Panc1 (cell line): ENCODE measurements around the gene PROX1. TPM values are rescaled to one million over a fixed set of nuclear protein-coding genes. Genes with fewer than 3 reads are reported as not detected.

ENCODE experiments used
- ATAC-seq: fragments of 200-7000 bp; cut with Tn5 transposase; 2 replicates; pipeline ENCODE4 v1.9.1; 2020; ENCODE audit warnings: mild to moderate bottlenecking, moderate library complexity
- BruUV-seq: library from RNA; stranded (reverse); fragments of 400-500 nt; replicated peaks from 2 replicates; lab custom pipeline; 2021; lab: Mats Ljungman, UMichigan
- CTCF ChIA-PET: fragments of 300-600 bp; sonication (Branson Sonifier 250); formaldehyde crosslinking; loops from one replicate; lab custom pipeline; 2022; ENCODE audit warnings: antibody characterized with exemption; lab: Charles Lee
- POLR2A ChIA-PET: fragments of 300-600 bp; sonication (Branson Sonifier 250); formaldehyde crosslinking; loops from one replicate; lab custom pipeline; 2022; ENCODE audit warnings: antibody characterized with exemption; lab: Charles Lee
- DNase-seq: peaks from one replicate; pipeline ENCODE4 v3.0.0-alpha.2; 2010; ENCODE audit warnings: low read depth, low spot score
- H3K27ac ChIP-seq: 2 replicates; pipeline ENCODE4 v1.5.1; 2011; ENCODE audit warnings: mild to moderate bottlenecking, low read length, inconsistent platforms
- H3K27me3 ChIP-seq: fragments of 200-500 bp; sonication (Bioruptor generic); 2 replicates; pipeline ENCODE4 v1.6.0; 2014; ENCODE audit warnings: low read length, inconsistent platforms; ENCODE audit not compliant: control insufficient read depth, insufficient read depth
- H3K36me3 ChIP-seq: fragments of 200-500 bp; sonication (Bioruptor generic); 2 replicates; pipeline ENCODE4 v1.5.1; 2014; ENCODE audit warnings: inconsistent platforms, mild to moderate bottlenecking, low read length, moderate library complexity; ENCODE audit not compliant: control insufficient read depth, insufficient read depth
- H3K4me1 ChIP-seq: 2 replicates; pipeline ENCODE4 v1.5.1; 2011; ENCODE audit warnings: inconsistent platforms, mild to moderate bottlenecking, low read length, moderate library complexity; ENCODE audit not compliant: control insufficient read depth, insufficient read depth
- H3K4me3 ChIP-seq, 2 experiments: 2 replicates each; pipeline ENCODE4 v1.5.1; 2011 to 2012; ENCODE audit warnings: low read depth in 2 of 2, low read length in 2 of 2, mild to moderate bottlenecking in 2 of 2, inconsistent platforms in 1 of 2, moderate library complexity in 1 of 2
- H3K9me3 ChIP-seq: fragments of 200-500 bp; sonication (Bioruptor generic); 2 replicates; pipeline ENCODE4 v1.5.1; 2014; ENCODE audit warnings: low read depth, mild to moderate bottlenecking, inconsistent platforms, low read length, moderate library complexity; ENCODE audit not compliant: control insufficient read depth, insufficient read depth
- POLR2AphosphoS5 ChIP-seq: IDR thresholded peaks from 2 replicates; pipeline ENCODE4 v1.6.1; 2012; ENCODE audit warnings: mild to moderate bottlenecking, low read depth, low read length, moderate library complexity
- SIN3A ChIP-seq: IDR thresholded peaks from 2 replicates; pipeline ENCODE4 v1.6.1; 2012; ENCODE audit warnings: low read depth, mild to moderate bottlenecking, low read length, moderate library complexity, borderline replicate concordance; ENCODE audit not compliant: insufficient read depth
- TCF7L2 ChIP-seq: IDR thresholded peaks from 2 replicates; pipeline ENCODE4 v1.6.1; 2011; ENCODE audit warnings: mild to moderate bottlenecking, low read depth, low read length, inconsistent platforms
- in situ Hi-C: cut with HindIII; loops from 2 replicates; pipeline ENCODE4 v1.10.0; 2016; ENCODE audit warnings: low sequenced_read_pairs, low pct_unique_long_range_greater_than_20kb
- intact Hi-C: fragments of 100-400 bp; cut with micrococcal nuclease; formaldehyde crosslinking; loops from one replicate; pipeline ENCODE4 v1.10.0; 2022; ENCODE audit not compliant: unreplicated experiment
- total RNA-seq: library from RNA; stranded (reverse); gene quantifications from one replicate; pipeline ENCODE4 v1.2.1, GENCODE V29; 2021; ENCODE audit not compliant: unreplicated experiment
- TF ChIP-seq, protein P1 (sequence below): fragments of 450-650 bp; IDR thresholded peaks from 2 replicates; pipeline ENCODE4 v1.5.1; 2017; ENCODE audit warnings: mild to moderate bottlenecking
- TF ChIP-seq, protein P2 (sequence below), 2 experiments: IDR thresholded peaks; 2 replicates each; pipeline ENCODE4 v1.6.1; 2011 to 2012; ENCODE audit warnings: low read depth in 2 of 2, control low read depth in 1 of 2, low read length in 1 of 2, mild to moderate bottlenecking in 1 of 2, moderate library complexity in 1 of 2; ENCODE audit not compliant: insufficient read depth in 1 of 2

PROX1 gene
- total RNA-seq, 1 experiment from 2014 or later, result 0.13 TPM

DNA sequence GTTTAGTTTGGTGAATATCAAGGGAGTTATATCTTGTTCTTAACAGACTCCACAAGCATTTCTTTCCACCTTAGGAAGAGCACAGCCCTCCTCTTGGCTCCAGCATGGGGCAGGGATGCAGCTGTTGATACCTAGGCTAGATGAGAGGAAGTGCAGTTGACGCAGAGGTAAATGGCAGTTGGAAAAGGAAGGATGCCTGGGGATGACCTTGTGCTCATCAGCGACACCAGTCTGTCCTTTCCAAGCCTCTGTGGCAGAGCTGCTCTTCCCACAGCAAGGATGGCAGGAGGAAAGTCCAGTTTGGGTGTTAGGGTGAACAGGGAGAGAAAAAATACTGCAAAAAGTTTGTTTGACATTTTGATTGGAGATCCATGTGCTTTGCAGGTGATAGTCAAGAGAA, 6.2 kb downstream of the PROX1 start:
- peaks cover 48% of the 10 kb centered on the region for H3K27me3 ChIP-seq
- ChIA-PET POLR2A (no interaction called here), CTCF (no interaction called here)

DNA sequence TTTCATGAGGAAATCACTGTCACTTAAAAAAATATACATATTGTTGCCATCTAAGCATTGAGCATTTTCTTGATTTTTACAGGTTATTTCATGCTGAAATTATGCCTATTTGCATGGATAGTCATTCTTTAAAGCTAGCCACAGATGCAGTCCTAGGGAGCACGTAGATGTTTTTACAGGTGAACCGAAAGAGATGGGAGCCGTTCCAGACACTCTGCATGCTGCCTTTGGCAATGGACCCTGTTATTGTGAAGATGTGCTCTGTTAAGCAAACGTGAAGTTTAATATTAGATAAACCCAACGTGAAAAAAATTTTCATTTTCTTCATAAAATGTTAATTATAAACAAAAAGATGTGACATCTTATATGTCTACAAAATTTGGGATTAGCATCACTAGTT, 7.1 kb downstream of the PROX1 start:
- ChIA-PET POLR2A (no interaction called here), CTCF (no interaction called here)
- no peak overlapping the region for H3K27ac ChIP-seq
- DNase-seq (no peak), ATAC-seq (no peak)
- peaks cover 46% of the 10 kb centered on the region for H3K27me3 ChIP-seq
- intact Hi-C loops, result no loop called here
- no peak for TF ChIP-seq POLR2AphosphoS5
- TF ChIP-seq, protein P1, sequence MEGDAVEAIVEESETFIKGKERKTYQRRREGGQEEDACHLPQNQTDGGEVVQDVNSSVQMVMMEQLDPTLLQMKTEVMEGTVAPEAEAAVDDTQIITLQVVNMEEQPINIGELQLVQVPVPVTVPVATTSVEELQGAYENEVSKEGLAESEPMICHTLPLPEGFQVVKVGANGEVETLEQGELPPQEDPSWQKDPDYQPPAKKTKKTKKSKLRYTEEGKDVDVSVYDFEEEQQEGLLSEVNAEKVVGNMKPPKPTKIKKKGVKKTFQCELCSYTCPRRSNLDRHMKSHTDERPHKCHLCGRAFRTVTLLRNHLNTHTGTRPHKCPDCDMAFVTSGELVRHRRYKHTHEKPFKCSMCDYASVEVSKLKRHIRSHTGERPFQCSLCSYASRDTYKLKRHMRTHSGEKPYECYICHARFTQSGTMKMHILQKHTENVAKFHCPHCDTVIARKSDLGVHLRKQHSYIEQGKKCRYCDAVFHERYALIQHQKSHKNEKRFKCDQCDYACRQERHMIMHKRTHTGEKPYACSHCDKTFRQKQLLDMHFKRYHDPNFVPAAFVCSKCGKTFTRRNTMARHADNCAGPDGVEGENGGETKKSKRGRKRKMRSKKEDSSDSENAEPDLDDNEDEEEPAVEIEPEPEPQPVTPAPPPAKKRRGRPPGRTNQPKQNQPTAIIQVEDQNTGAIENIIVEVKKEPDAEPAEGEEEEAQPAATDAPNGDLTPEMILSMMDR, result no peak
- no peak for TF ChIP-seq SIN3A
- TF ChIP-seq TCF7L2, result no peak
- TF ChIP-seq, protein P2, sequence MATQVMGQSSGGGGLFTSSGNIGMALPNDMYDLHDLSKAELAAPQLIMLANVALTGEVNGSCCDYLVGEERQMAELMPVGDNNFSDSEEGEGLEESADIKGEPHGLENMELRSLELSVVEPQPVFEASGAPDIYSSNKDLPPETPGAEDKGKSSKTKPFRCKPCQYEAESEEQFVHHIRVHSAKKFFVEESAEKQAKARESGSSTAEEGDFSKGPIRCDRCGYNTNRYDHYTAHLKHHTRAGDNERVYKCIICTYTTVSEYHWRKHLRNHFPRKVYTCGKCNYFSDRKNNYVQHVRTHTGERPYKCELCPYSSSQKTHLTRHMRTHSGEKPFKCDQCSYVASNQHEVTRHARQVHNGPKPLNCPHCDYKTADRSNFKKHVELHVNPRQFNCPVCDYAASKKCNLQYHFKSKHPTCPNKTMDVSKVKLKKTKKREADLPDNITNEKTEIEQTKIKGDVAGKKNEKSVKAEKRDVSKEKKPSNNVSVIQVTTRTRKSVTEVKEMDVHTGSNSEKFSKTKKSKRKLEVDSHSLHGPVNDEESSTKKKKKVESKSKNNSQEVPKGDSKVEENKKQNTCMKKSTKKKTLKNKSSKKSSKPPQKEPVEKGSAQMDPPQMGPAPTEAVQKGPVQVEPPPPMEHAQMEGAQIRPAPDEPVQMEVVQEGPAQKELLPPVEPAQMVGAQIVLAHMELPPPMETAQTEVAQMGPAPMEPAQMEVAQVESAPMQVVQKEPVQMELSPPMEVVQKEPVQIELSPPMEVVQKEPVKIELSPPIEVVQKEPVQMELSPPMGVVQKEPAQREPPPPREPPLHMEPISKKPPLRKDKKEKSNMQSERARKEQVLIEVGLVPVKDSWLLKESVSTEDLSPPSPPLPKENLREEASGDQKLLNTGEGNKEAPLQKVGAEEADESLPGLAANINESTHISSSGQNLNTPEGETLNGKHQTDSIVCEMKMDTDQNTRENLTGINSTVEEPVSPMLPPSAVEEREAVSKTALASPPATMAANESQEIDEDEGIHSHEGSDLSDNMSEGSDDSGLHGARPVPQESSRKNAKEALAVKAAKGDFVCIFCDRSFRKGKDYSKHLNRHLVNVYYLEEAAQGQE (IDR thresholded peaks at IDR 0.05; ENCODE audit: insufficient read depth in 1 of 2, low read depth in 2 of 2, low read length in 1 of 2), result no peak
- H3K9me3 ChIP-seq, result no peaks in the 10 kb centered on the region
- in situ Hi-C loops, result no loop called here
- no TSS peak for BruUV-seq
- H3K4me3 ChIP-seq, result no peak overlapping the region
- no peaks in the 10 kb centered on the region for H3K4me1 ChIP-seq
- H3K36me3 ChIP-seq, result no peaks in the 10 kb centered on the region

More for the DNA sequence above, 6.2 kb downstream of the PROX1 start:
- intact Hi-C loops (no loop called here), in situ Hi-C loops (no loop called here)
- Histone ChIP-seq H3K36me3 (no peaks in the 10 kb centered on the region), H3K27ac (no peak overlapping the region), H3K9me3 (no peaks in the 10 kb centered on the region), H3K4me3 (no peak overlapping the region), H3K4me1 (peaks cover 8% of the 10 kb centered on the region)
- ATAC-seq (no peak), DNase-seq (no peak)
- TF ChIP-seq, protein P1, result no peak
- no TSS peak for BruUV-seq

DNA sequence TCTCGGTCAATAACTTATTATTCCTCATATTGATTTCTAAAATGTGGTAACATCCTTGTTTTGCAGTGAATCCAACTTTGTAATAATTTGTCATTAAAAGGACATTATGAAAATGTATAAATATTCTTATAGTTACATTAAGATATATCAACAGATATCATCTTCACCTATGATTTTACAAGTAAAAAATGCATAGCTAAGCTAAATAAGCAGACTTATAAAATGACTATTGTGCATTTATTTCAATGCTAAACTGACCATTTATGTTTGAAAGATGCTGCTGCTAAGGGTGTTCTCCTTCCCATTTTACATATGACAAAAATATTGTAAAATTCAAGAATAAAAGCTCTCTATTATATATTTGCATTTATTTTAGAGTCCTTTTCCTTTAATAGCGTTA, 7.8 kb downstream of the PROX1 start:
- ChIA-PET POLR2A (no interaction called here), CTCF (no interaction called here)
- H3K9me3 ChIP-seq, result no peaks in the 10 kb centered on the region
- H3K4me1 ChIP-seq, result no peaks in the 10 kb centered on the region
- ATAC-seq (no peak), DNase-seq (no peak)
- BruUV-seq, result no TSS peak
- H3K27me3 ChIP-seq, result peaks cover 45% of the 10 kb centered on the region
- intact Hi-C loops (no loop called here), in situ Hi-C loops (no loop called here)
- TF ChIP-seq POLR2AphosphoS5 (no peak), SIN3A (no peak), TCF7L2 (no peak)
- TF ChIP-seq, protein P2 (IDR thresholded peaks at IDR 0.05; ENCODE audit: insufficient read depth in 1 of 2, low read depth in 2 of 2, low read length in 1 of 2), result no peak
- TF ChIP-seq, protein P1, result no peak
- H3K36me3 ChIP-seq, result no peaks in the 10 kb centered on the region
- no peak overlapping the region for H3K4me3 ChIP-seq
- no peak overlapping the region for H3K27ac ChIP-seq
